MM.1S (cell line): ENCODE results near the gene CEP68.

Experiments
- EZH2 ChIP-seq: fragments of 300-600 bp; sonication (generic); optimal IDR thresholded peaks from 2 replicates; pipeline ENCODE3; 2017; ENCODE audit warnings: low read depth, mild to moderate bottlenecking, antibody characterized with exemption, low read length, mixed read lengths
- EZH2phosphoT487 ChIP-seq: fragments of 300-600 bp; sonication (generic); IDR thresholded peaks from 2 replicates; pipeline ENCODE4 v1.6.1; 2018; ENCODE audit warnings: antibody characterized with exemption, low read length
- TF ChIP-seq, protein P1 (sequence below): fragments of 300-600 bp; sonication (generic); IDR thresholded peaks from 2 replicates; pipeline ENCODE4 v1.5.1; 2016; ENCODE audit warnings: antibody characterized with exemption, low read length, mixed read lengths

DNA sequence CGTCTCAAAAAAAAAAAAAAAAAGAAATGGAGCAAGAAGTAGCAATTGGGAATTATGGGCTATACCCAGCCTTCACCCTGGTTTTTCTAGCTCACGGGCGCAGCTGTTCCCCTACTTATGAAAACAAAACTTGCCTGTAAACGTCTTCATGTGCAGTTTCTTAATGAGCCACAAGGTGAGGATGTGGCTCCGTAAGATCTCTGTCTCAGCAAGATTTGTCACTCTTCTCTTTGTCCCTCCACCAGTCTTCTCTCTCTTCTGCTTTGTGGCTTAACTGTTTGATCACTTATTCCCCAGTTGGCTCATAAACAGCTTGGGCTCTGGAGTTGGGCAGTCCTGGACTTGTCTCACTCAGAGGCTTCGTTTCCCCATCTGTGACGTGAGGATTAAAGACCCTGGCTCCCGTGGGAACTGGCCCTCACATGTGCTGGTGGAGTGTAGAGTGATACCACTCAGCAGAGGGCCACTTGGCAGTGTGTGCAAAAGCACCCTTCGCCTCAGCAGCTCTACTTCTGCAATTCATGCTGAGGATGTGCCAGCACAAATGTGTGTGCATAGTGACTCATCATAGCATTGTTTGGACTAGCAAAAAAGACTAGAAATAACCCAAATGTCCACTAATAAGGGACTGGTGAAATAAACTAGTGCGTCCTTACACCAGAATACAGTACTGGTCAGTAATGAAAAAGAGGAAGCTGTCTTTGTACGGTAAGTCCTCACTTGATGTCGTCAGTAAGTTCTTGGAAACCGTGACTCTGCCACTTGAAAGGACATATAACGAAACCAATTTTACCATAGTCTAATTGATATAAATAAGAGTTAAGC lies 8.7 kb downstream of the CEP68 start:
- TF ChIP-seq, protein P1, sequence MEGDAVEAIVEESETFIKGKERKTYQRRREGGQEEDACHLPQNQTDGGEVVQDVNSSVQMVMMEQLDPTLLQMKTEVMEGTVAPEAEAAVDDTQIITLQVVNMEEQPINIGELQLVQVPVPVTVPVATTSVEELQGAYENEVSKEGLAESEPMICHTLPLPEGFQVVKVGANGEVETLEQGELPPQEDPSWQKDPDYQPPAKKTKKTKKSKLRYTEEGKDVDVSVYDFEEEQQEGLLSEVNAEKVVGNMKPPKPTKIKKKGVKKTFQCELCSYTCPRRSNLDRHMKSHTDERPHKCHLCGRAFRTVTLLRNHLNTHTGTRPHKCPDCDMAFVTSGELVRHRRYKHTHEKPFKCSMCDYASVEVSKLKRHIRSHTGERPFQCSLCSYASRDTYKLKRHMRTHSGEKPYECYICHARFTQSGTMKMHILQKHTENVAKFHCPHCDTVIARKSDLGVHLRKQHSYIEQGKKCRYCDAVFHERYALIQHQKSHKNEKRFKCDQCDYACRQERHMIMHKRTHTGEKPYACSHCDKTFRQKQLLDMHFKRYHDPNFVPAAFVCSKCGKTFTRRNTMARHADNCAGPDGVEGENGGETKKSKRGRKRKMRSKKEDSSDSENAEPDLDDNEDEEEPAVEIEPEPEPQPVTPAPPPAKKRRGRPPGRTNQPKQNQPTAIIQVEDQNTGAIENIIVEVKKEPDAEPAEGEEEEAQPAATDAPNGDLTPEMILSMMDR, result peak; percentile 87
- TF ChIP-seq EZH2 (no peak), EZH2phosphoT487 (no peak)
